Fibroblast of pulmonary artery (primary cell): ENCODE results near the gene VPS13D.

Experiments used
- DNase-seq: peaks from one replicate; pipeline ENCODE4 v3.0.0-alpha.2; 2010; ENCODE audit warnings: low read depth
- H3K4me3 ChIP-seq: replicated peaks from 2 replicates; pipeline ENCODE4 v1.5.1; 2011; ENCODE audit warnings: low read depth, mild to moderate bottlenecking, control low read depth, low read length, moderate library complexity
- CTCF ChIP-seq: IDR thresholded peaks from 2 replicates; pipeline ENCODE4 v1.5.1; 2011; ENCODE audit warnings: mild to moderate bottlenecking, control low read depth, low read length, inconsistent platforms; ENCODE audit errors: missing control alignments

The VPS13D gene

DNA sequence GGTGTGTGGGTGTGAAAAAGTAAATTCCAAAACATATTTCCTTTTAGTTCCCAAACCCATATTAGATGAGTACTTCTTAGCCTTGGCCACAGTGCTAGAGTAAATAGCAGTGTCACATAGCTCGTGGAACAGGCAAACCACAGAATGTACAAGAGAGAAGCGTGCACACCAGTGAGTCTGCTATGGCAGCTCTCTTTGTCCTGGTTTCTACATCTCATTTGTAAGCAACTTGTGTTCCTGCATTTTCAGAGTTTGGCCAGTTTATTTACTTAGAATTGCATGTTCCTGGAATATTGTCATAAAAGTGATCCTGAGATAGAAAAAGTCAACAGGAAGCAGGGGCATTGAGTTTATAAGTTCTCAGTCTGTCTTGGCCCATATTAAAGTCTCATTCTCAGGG is 246.1 kb downstream of the VPS13D start:
- DNase-seq, result no peak

DNA sequence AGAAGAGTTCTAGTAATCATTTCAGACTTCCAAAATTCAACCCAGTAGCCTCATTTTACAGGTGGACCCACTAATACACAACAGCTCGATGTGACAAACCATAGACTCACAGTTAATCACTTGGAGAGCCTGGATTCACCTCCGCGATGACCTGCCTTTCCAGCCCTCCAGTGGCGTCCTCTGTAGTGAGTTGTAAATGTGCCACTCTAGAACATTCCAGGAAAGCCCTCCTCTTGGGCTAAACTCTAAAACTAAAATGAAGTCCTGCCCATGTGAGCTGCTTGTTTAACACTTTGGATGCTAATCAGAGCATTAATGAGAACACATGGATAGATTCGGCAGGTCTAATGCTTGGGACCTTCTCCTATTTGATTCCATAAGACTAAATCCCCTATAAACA is 247.5 kb downstream of the VPS13D start:
- no peak for TF ChIP-seq CTCF

More for the DNA sequence above, 246.1 kb downstream of the VPS13D start:
- no peak overlapping the region for H3K4me3 ChIP-seq
- TF ChIP-seq CTCF, result no peak

GRCh38 chr1:12477936-12478611 is 248.2 kb downstream of the VPS13D start:
- peak; percentile 98 for DNase-seq
- no peak overlapping the region for H3K4me3 ChIP-seq
- no peak for TF ChIP-seq CTCF

More for the DNA sequence above, 247.5 kb downstream of the VPS13D start:
- H3K4me3 ChIP-seq, result no peak overlapping the region
- DNase-seq, result no peak

- no peak overlapping the region for H3K4me3 ChIP-seq
- no peak for TF ChIP-seq CTCF
- no peak for DNase-seq
Measured at GRCh38 chr1:12478612-12478985, 248.8 kb downstream of the VPS13D start.

DNA sequence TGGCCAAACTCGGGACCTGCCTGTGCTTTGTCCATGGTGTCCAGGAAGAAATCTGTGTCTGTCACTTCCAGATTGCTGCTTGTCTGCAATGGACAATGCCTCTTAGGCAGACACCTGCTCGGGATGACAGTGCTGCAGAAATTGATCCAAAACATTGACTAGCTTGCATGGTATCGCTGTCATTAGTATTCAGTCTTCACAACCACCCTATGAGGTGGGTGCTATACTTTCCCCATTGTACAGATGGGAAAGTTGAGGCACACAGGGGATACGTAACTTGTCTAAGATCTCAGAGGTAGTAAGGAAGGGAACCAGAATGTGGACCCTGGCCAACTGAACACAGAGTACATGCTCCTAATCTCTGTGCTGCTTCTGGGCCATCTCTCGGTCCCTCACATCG is 249.5 kb downstream of the VPS13D start:
- no peak overlapping the region for H3K4me3 ChIP-seq
- TF ChIP-seq CTCF, result no peak
- no peak for DNase-seq

GRCh38 chr1:12480041-12480440 is 250.2 kb downstream of the VPS13D start:
- no peak for DNase-seq
- no peak for TF ChIP-seq CTCF
- H3K4me3 ChIP-seq, result no peak overlapping the region

DNA sequence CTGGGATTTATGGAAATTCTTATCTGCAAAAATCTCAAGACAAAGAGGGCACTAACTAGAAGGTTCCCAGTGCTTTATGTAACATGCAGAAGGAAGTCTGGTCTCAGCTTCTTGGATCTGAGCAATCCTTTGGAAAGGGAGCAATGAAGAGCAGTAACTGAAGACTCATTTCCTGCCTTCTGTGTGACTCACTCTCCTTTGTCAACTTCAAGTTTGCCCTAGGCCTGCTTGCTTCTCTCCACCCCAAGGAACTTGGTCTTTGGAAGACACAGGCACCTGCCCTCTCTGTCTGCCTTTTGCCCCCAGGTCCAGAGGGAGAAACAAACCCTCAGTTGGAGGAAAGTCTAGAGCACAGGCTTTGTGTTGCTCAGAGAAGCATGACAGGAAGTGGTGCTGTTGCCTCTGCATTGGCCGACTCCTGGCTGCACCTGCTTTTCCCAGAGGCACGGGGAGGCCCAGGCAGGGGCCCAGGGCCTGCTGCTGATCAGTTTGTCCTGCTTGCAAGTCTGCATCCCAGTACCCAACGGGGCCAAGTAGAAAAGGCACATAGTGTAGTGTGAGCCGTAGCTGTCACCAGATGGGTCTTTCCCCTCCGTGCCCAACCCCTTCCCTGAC is 251.0 kb downstream of the VPS13D start:
- TF ChIP-seq CTCF, result no peak
- peak; percentile 88 for DNase-seq
- no peak overlapping the region for H3K4me3 ChIP-seq
